HG03558 (cell line): ENCODE measurements around the gene PRR20B.
"Not testable (repeated sequence)": the region's sequence is repeated elsewhere in the genome, so short reads cannot be mapped to it uniquely, and the experiment has no call there.

Experiments used
- ATAC-seq: cut with Tn5 transposase; IDR thresholded peaks from one replicate; pipeline ENCODE4 v1.9.1; 2021; ENCODE audit warnings: moderate number of reproducible peaks; ENCODE audit not compliant: unreplicated experiment; ENCODE audit errors: extremely low read depth

PRR20B gene

GRCh38 chr13:57147188-57147587 is at the start of gene PRR20B:
PRR20B (plus strand) TSS chr13:57147488; CDS start chr13:57147875, 387 bp downstream.
- ATAC-seq: not testable (repeated sequence)

- ATAC-seq: no peak
Measured at GRCh38 chr13:57114945-57115344, 32.3 kb upstream of the PRR20B start.

- no peak for ATAC-seq
Measured at GRCh38 chr13:57123681-57124080, 23.6 kb upstream of the PRR20B start.

- no peak for ATAC-seq
Measured at GRCh38 chr13:57128909-57129308, 18.4 kb upstream of the PRR20B start.

- ATAC-seq: no peak
Measured at GRCh38 chr13:57136093-57136492, 11.2 kb upstream of the PRR20B start.

- no peak for ATAC-seq
Measured at GRCh38 chr13:57137585-57137984, 9.7 kb upstream of the PRR20B start.

GRCh38 chr13:57138988-57139387 is 8.3 kb upstream of the PRR20B start:
- ATAC-seq: no peak

- not testable (repeated sequence) for ATAC-seq
Measured at GRCh38 chr13:57139781-57140180, 7.5 kb upstream of the PRR20B start.

GRCh38 chr13:57140235-57140968 is 6.9 kb upstream of the PRR20B start, which contains the start of gene PRR20A:
PRR20A (plus strand) TSS chr13:57140918; CDS start chr13:57141305, 387 bp downstream.
- not testable (repeated sequence) for ATAC-seq

GRCh38 chr13:57148106-57148505 is 818 bp downstream of the PRR20B start:
- ATAC-seq: not testable (repeated sequence)

- not testable (repeated sequence) for ATAC-seq
Measured at GRCh38 chr13:57153761-57154160, 6.5 kb downstream of the PRR20B start, which contains the start of gene PRR20C. PRR20C (plus strand) TSS chr13:57154061; CDS start chr13:57154448, 387 bp downstream.

GRCh38 chr13:57160332-57160731 is 13.0 kb downstream of the PRR20B start, which contains the start of gene PRR20D:
PRR20D (plus strand) TSS chr13:57160632; CDS start chr13:57161019, 387 bp downstream.
- ATAC-seq: not testable (repeated sequence)

GRCh38 chr13:57166897-57167296 is 19.6 kb downstream of the PRR20B start, which contains the start of gene PRR20E:
PRR20E (plus strand) TSS chr13:57167197; CDS start chr13:57167584, 387 bp downstream.
- not testable (repeated sequence) for ATAC-seq

GRCh38 chr13:57191667-57192066 is 44.4 kb downstream of the PRR20B start:
- ATAC-seq: no peak
